ENCODE data around the gene B2M. TPM values are rescaled to one million over a fixed set of nuclear protein-coding genes. Genes with fewer than 3 reads are reported as not detected.

B2M gene
- total and polyA plus RNA-seq, 2 of the 8 experiments (the other 6 are each of a cell fraction or from before 2014, with no cell fraction given) = 78.9 to 907 TPM

- no peaks in the 10 kb centered on the region for H3K27me3 ChIP-seq (replicated peaks in 1 of 4; ENCODE audit: control insufficient read depth in 3 of 4, extremely low read depth in 1 of 4, insufficient read depth in 3 of 4, low read length in 3 of 4)
- no peak overlapping the region for H3K4me3 ChIP-seq (ENCODE audit: extremely low read depth in 1 of 4, insufficient read depth in 2 of 4, low read depth in 3 of 4, low read length in 4 of 4)
- H3K79me1 ChIP-seq (ENCODE audit: low read depth, low read length) = no peaks in the 10 kb centered on the region
- H2BK15ac ChIP-seq (ENCODE audit: low read length) = no peak overlapping the region
- peaks cover 2% of the 10 kb centered on the region for H3K23me2 ChIP-seq (ENCODE audit: low read depth, low read length)
- ChIA-PET CTCF (ENCODE audit: partially characterized antibody) (interaction anchor here (1.0 to 6.5 kb wide), 8 partner anchors 11 to 70 kb away, joined by 3 to 87 read pairs (median 4); partner anchors contain the start of genes B2M, PATL2 and TRIM69), POLR2A (ENCODE audit: partially characterized antibody) (interaction anchor here (1.1 to 1.8 kb wide), 5 partner anchors 11 to 63 kb away, joined by 3 to 7 read pairs (median 5); partner anchors contain the start of genes B2M and PATL2)
- no peak overlapping the region for H3K9ac ChIP-seq (replicated peaks in 1 of 4; ENCODE audit: extremely low read depth in 1 of 4, low read depth in 3 of 4, low read length in 3 of 4)
- peaks cover 0 to 1% (median 0%) of the 10 kb centered on the region in 4 experiments; a peak in 3 of 7 replicates for H3K4me1 ChIP-seq (replicated peaks in 1 of 4; ENCODE audit: control insufficient read depth in 3 of 4, insufficient read depth in 4 of 4, low read length in 3 of 4)
- no peak overlapping the region for H2BK12ac ChIP-seq (ENCODE audit: low read depth, low read length)
- no peak overlapping the region for H3K14ac ChIP-seq (ENCODE audit: insufficient read length)
- no peak overlapping the region for H2AK5ac ChIP-seq (ENCODE audit: low read depth, low read length)
- no peak overlapping the region for H2BK120ac ChIP-seq (replicated peaks; ENCODE audit: low read depth, low read length)
- no peak overlapping the region for H3K18ac ChIP-seq (ENCODE audit: extremely low read depth, low read length)
- H4K8ac ChIP-seq (ENCODE audit: extremely low read depth, insufficient read depth, low read length) = no peak overlapping the region
- no peaks in the 10 kb centered on the region for H4K20me1 ChIP-seq (replicated peaks in 1 of 2; ENCODE audit: control insufficient read depth in 1 of 2, insufficient read depth in 2 of 2, low read length in 2 of 2)
- H2BK5ac ChIP-seq (ENCODE audit: low read depth, low read length) = no peak overlapping the region
- no peak overlapping the region for H3K56ac ChIP-seq (replicated peaks; ENCODE audit: insufficient read length, low read depth, low read length)
- H3K27ac ChIP-seq (ENCODE audit: low read depth, low read length) = no peak overlapping the region
- peaks cover 0 to 4% of the 10 kb centered on the region in 2 experiments; a peak in 1 of 4 replicates for H3K79me2 ChIP-seq (ENCODE audit: control insufficient read depth in 1 of 2, insufficient read depth in 2 of 2, low read length in 2 of 2)
- peak overlapping the region; percentile 37 for H2AFZ ChIP-seq (ENCODE audit: low read length)
- no peaks in the 10 kb centered on the region for H3K9me3 ChIP-seq (ENCODE audit: insufficient read depth in 2 of 2, low read depth in 1 of 2, low read length in 1 of 2)
- H3K23ac ChIP-seq (ENCODE audit: insufficient read length) = no peak overlapping the region
- H3K36me3 ChIP-seq (ENCODE audit: control insufficient read depth in 2 of 4, insufficient read depth in 4 of 4, low read length in 3 of 4) = no peaks in the 10 kb centered on the region
- H4K91ac ChIP-seq (replicated peaks; ENCODE audit: insufficient read length, low read length) = no peak overlapping the region
- no peak overlapping the region for H3K4ac ChIP-seq (replicated peaks; ENCODE audit: insufficient read length, low read depth, low read length)
- TF ChIP-seq JUN (IDR thresholded peaks at IDR 0.05; ENCODE audit: low read depth, low read length) (no peak), GTF2F1 (IDR thresholded peaks at IDR 0.05; ENCODE audit: borderline replicate concordance, low read depth, low read length) (no peak), PHF8 (conservative IDR thresholded peaks at IDR 0.05; ENCODE audit: low read depth, low read length) (no peak), SRF (IDR thresholded peaks at IDR 0.05; ENCODE audit: low read depth, low read length) (no peak), CEBPB (IDR thresholded peaks at IDR 0.05; ENCODE audit: low read depth, low read length) (no peak), USF2 (IDR thresholded peaks at IDR 0.05; ENCODE audit: low read length) (no peak), RNF2 (IDR thresholded peaks at IDR 0.05; ENCODE audit: borderline replicate concordance, low read depth, low read length, missing control alignments, poor library complexity, severe bottlenecking) (no peak), EP300 (IDR thresholded peaks at IDR 0.05; ENCODE audit: borderline replicate concordance in 1 of 2, low read depth in 2 of 2, low read length in 2 of 2) (no peak), GABPA (IDR thresholded peaks at IDR 0.05; ENCODE audit: borderline replicate concordance, insufficient read depth, low read length) (no peak), SUZ12 (IDR thresholded peaks at IDR 0.05; ENCODE audit: low read length) (no peak)
- H3K4me2 ChIP-seq (ENCODE audit: insufficient read depth in 1 of 2, low read depth in 2 of 2, low read length in 2 of 2) = no peak overlapping the region
- FAIRE-seq (no peak), DNase-seq (ENCODE audit: low read depth in 1 of 2, low spot score in 2 of 2) (no peak)
- H2BK20ac ChIP-seq (ENCODE audit: low read length) = no peak overlapping the region
- 63% methylated on average over 5 of the region's 5 CpGs; no CpG with 5 or more reads in 1 of the 2 experiments for WGBS, 2 experiments (ENCODE audit: extremely low coverage in 1 of 2, insufficient coverage in 1 of 2, insufficient read length in 1 of 2, insufficient replicate concordance in 2 of 2, low coverage in 1 of 2, low lambda C conversion rate in 2 of 2, missing lambda C conversion rate in 1 of 2)
- H4K5ac ChIP-seq (ENCODE audit: insufficient read length, low read depth, low read length) = no peak overlapping the region
Measured at GRCh38 chr15:44666210-44667038, 44.9 kb upstream of the B2M start.

Data from H1 (cell line).